Measurements from ENCODE around the gene GALK1. TPM values are rescaled to one million over a fixed set of nuclear protein-coding genes. Genes with fewer than 3 reads are reported as not detected.

The GALK1 gene
- total and polyA plus RNA-seq, 2 of the 13 experiments (the other 11 are each of a cell fraction or from before 2014, with no cell fraction given), result 59.9 to 93.6 TPM

DNA sequence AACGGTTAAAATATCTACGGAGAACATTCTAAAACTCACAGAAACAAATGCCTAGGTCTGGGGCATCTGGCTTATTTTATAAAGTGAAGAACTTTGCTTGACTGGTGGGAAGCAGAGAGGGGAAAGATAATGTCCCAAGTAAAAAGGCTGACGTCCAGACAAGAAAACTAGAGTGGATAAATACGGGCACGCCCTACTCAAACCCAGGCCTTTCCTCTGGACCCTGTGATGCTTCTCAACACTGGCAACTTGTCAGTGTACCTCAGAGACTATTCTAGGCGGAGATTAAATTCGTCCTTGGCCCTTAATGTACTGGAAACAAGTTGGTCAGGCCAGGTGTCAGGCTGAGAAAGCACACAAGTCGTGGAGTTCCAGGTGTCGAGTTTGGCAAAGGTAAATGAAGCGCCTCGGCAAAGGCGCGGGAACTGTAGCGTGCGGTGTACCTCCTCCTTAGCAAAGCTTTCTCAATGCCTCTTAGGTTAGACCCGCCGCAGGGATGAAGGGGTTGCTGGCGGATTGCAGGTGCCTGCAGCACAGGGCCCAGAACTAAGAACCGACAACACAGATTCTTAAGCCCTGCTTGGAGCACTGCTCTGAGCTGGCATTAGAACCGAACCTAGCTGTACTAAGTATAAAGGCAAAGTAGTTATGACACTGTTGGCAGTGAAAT is 18.9 kb upstream of the GALK1 start (continued):
- no peak for TF ChIP-seq PRMT3 (CRISPR knock-in tag; IDR thresholded peaks at IDR 0.05; ENCODE audit: borderline replicate concordance, low read depth)
- TF ChIP-seq, protein P1, sequence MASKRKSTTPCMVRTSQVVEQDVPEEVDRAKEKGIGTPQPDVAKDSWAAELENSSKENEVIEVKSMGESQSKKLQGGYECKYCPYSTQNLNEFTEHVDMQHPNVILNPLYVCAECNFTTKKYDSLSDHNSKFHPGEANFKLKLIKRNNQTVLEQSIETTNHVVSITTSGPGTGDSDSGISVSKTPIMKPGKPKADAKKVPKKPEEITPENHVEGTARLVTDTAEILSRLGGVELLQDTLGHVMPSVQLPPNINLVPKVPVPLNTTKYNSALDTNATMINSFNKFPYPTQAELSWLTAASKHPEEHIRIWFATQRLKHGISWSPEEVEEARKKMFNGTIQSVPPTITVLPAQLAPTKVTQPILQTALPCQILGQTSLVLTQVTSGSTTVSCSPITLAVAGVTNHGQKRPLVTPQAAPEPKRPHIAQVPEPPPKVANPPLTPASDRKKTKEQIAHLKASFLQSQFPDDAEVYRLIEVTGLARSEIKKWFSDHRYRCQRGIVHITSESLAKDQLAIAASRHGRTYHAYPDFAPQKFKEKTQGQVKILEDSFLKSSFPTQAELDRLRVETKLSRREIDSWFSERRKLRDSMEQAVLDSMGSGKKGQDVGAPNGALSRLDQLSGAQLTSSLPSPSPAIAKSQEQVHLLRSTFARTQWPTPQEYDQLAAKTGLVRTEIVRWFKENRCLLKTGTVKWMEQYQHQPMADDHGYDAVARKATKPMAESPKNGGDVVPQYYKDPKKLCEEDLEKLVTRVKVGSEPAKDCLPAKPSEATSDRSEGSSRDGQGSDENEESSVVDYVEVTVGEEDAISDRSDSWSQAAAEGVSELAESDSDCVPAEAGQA (IDR thresholded peaks at IDR 0.05; ENCODE audit: low read depth), result no peak
- TF ChIP-seq, protein P1 (CRISPR knock-in tag; IDR thresholded peaks at IDR 0.05; ENCODE audit: borderline replicate concordance), result 0 out of 2 replicates have a peak, but pooled peaks have one; percentile 22
- no peak for TF ChIP-seq ZNF670 (CRISPR knock-in tag; IDR thresholded peaks at IDR 0.05; ENCODE audit: borderline replicate concordance)
- no peak for TF ChIP-seq TCF7 (IDR thresholded peaks at IDR 0.05; ENCODE audit: low read depth)
- TF ChIP-seq ZFP1 (CRISPR knock-in tag; IDR thresholded peaks at IDR 0.05), result no peak
- TF ChIP-seq, protein P2, sequence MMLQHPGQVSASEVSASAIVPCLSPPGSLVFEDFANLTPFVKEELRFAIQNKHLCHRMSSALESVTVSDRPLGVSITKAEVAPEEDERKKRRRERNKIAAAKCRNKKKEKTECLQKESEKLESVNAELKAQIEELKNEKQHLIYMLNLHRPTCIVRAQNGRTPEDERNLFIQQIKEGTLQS (CRISPR knock-in tag; IDR thresholded peaks at IDR 0.05), result no peak
- TF ChIP-seq GLI4 (CRISPR knock-in tag; IDR thresholded peaks at IDR 0.05; ENCODE audit: borderline replicate concordance), result 0 out of 2 replicates have a peak, but pooled peaks have one; percentile 67
- no peak for TF ChIP-seq MTF1 (CRISPR knock-in tag; IDR thresholded peaks at IDR 0.05)
- no peak; the same call in 1 of the 2 replicates for TF ChIP-seq HES4 (CRISPR knock-in tag; IDR thresholded peaks at IDR 0.05; ENCODE audit: borderline replicate concordance)
- TF ChIP-seq SMAD1 (CRISPR knock-in tag; IDR thresholded peaks at IDR 0.05; ENCODE audit: borderline replicate concordance, low read depth), result no peak
- TF ChIP-seq, protein P3, sequence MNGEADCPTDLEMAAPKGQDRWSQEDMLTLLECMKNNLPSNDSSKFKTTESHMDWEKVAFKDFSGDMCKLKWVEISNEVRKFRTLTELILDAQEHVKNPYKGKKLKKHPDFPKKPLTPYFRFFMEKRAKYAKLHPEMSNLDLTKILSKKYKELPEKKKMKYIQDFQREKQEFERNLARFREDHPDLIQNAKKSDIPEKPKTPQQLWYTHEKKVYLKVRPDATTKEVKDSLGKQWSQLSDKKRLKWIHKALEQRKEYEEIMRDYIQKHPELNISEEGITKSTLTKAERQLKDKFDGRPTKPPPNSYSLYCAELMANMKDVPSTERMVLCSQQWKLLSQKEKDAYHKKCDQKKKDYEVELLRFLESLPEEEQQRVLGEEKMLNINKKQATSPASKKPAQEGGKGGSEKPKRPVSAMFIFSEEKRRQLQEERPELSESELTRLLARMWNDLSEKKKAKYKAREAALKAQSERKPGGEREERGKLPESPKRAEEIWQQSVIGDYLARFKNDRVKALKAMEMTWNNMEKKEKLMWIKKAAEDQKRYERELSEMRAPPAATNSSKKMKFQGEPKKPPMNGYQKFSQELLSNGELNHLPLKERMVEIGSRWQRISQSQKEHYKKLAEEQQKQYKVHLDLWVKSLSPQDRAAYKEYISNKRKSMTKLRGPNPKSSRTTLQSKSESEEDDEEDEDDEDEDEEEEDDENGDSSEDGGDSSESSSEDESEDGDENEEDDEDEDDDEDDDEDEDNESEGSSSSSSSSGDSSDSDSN (CRISPR knock-in tag; IDR thresholded peaks at IDR 0.05), result no peak
- no peak for TF ChIP-seq ARNT2 (CRISPR knock-in tag; IDR thresholded peaks at IDR 0.05; ENCODE audit: low read depth)
- TF ChIP-seq KDM5A (IDR thresholded peaks at IDR 0.05; ENCODE audit: borderline replicate concordance, low read length), result no peak
- no peak for TF ChIP-seq ZNF496 (CRISPR knock-in tag; IDR thresholded peaks at IDR 0.05; ENCODE audit: insufficient replicate concordance)
- no peak for TF ChIP-seq HMGA1 (CRISPR knock-in tag; conservative IDR thresholded peaks at IDR 0.05)
- 0 out of 2 replicates have a peak, but pooled peaks have one; percentile 23 for TF ChIP-seq ZSCAN21 (CRISPR knock-in tag; IDR thresholded peaks at IDR 0.05; ENCODE audit: borderline replicate concordance)

All from HepG2 (cell line).